Hepatocyte (in vitro differentiated cells): ENCODE data around the gene DZIP1L.

ENCODE experiments used
- CTCF ChIP-seq: fragments of 200-600 bp; sonication (generic); IDR thresholded peaks from 2 replicates; pipeline ENCODE4 v1.5.1; 2016; ENCODE audit warnings: antibody characterized with exemption, mild to moderate bottlenecking; ENCODE audit not compliant: poor library complexity
- EZH2 ChIP-seq: fragments of 200-600 bp; sonication (generic); IDR thresholded peaks from 2 replicates; pipeline ENCODE4 v1.6.1; 2016; ENCODE audit warnings: antibody characterized with exemption, mild to moderate bottlenecking, borderline replicate concordance

- TF ChIP-seq CTCF (no peak), EZH2 (no peak)
Measured at GRCh38 chr3:138027821-138028220, 87.6 kb downstream of the DZIP1L start.
